HEK293T (cell line): ENCODE data around the gene SNRK.

Experiments used
- ARNT ChIP-seq: fragments of 450-650 bp; IDR thresholded peaks from 2 replicates; pipeline ENCODE4 v1.6.1; 2017; ENCODE audit warnings: mild to moderate bottlenecking
- BHLHE40 ChIP-seq: fragments of 450-650 bp; IDR thresholded peaks from 2 replicates; pipeline ENCODE4 v1.6.1; 2016; ENCODE audit warnings: mild to moderate bottlenecking, moderate library complexity, borderline replicate concordance
- ELF4 ChIP-seq: fragments of 450-650 bp; IDR thresholded peaks from 2 replicates; pipeline ENCODE4 v1.6.1; 2017; ENCODE audit warnings: antibody characterized with exemption
- FOXM1 ChIP-seq: fragments of 450-650 bp; IDR thresholded peaks from 2 replicates; pipeline ENCODE4 v1.6.1; 2017; ENCODE audit warnings: mild to moderate bottlenecking, borderline replicate concordance
- HDGF ChIP-seq: fragments of 450-650 bp; IDR thresholded peaks from 2 replicates; pipeline ENCODE4 v1.6.1; 2017; ENCODE audit warnings: antibody characterized with exemption, borderline replicate concordance
- NFRKB ChIP-seq: fragments of 450-650 bp; IDR thresholded peaks from 2 replicates; pipeline ENCODE4 v1.6.1; 2016; ENCODE audit warnings: mild to moderate bottlenecking, moderate library complexity
- PKNOX1 ChIP-seq: fragments of 450-650 bp; IDR thresholded peaks from 2 replicates; pipeline ENCODE4 v1.6.1; 2016
- SP1 ChIP-seq: fragments of 450-650 bp; IDR thresholded peaks from 2 replicates; pipeline ENCODE4 v1.6.1; 2017
- SUZ12 ChIP-seq: fragments of 450-650 bp; IDR thresholded peaks from 2 replicates; pipeline ENCODE4 v1.6.1; 2016; ENCODE audit warnings: mild to moderate bottlenecking
- ZNF384 ChIP-seq: fragments of 450-650 bp; IDR thresholded peaks from 2 replicates; pipeline ENCODE4 v1.6.1; 2016

GRCh38 chr3:43346978-43347749 is 60.8 kb downstream of the SNRK start:
- no peak for TF ChIP-seq NFRKB
- no peak for TF ChIP-seq ARNT
- TF ChIP-seq ELF4, result no peak
- no peak for TF ChIP-seq BHLHE40
- no peak for TF ChIP-seq HDGF
- no peak for TF ChIP-seq SP1
- no peak for TF ChIP-seq ZNF384
- TF ChIP-seq PKNOX1, result no peak
- TF ChIP-seq SUZ12, result no peak
- no peak for TF ChIP-seq FOXM1
